H1 (cell line): ENCODE measurements around the gene CACNA1C. TPM values are rescaled to one million over a fixed set of nuclear protein-coding genes. Genes with fewer than 3 reads are reported as not detected.

Source experiments
- CTCF ChIA-PET: fragments of 300-600 bp; sonication (Branson Sonifier 250); formaldehyde crosslinking; loops from one replicate; lab custom pipeline; 2021; ENCODE audit not compliant: partially characterized antibody; lab: Charles Lee
- POLR2A ChIA-PET: fragments of 300-600 bp; sonication (Branson Sonifier 250); formaldehyde crosslinking; loops from one replicate; lab custom pipeline; 2021; ENCODE audit warnings: inconsistent platforms; ENCODE audit not compliant: partially characterized antibody; lab: Charles Lee
- DNase-seq, 2 experiments: peaks; one replicate each; pipeline versions ENCODE4 v3.0.0 to v3.0.0-alpha.2; 2010 to 2022; ENCODE audit warnings: low spot score in 2 of 2, low read depth in 1 of 2, mixed read lengths in 1 of 2
- FAIRE-seq: peaks from 2 replicates; lab custom pipeline; 2011; peaks lifted over from hg19 to GRCh38; lab: Jason Lieb, UNC
- H2AFZ ChIP-seq: 2 replicates; pipeline ENCODE4 v1.8.1; 2012; ENCODE audit warnings: low read length, inconsistent platforms
- H2AK5ac ChIP-seq: 2 replicates; pipeline ENCODE4 v1.6.1; 2013; ENCODE audit warnings: low read depth, low read length
- H2BK120ac ChIP-seq: replicated peaks from 2 replicates; pipeline ENCODE3; 2013; ENCODE audit warnings: low read depth, low read length, inconsistent platforms
- H2BK12ac ChIP-seq: 2 replicates; pipeline ENCODE4 v1.6.1; 2013; ENCODE audit warnings: low read depth, low read length
- H2BK15ac ChIP-seq: 2 replicates; pipeline ENCODE4 v1.6.1; 2013; ENCODE audit warnings: low read length
- H2BK20ac ChIP-seq: 2 replicates; pipeline ENCODE4 v1.6.1; 2013; ENCODE audit warnings: low read length
- H2BK5ac ChIP-seq: 2 replicates; pipeline ENCODE4 v1.6.1; 2013; ENCODE audit warnings: low read depth, low read length
- H3K14ac ChIP-seq: 2 replicates; pipeline ENCODE4 v1.6.1; 2013; ENCODE audit warnings: inconsistent platforms; ENCODE audit not compliant: insufficient read length
- H3K18ac ChIP-seq: 2 replicates; pipeline ENCODE4 v1.6.1; 2013; ENCODE audit warnings: low read length; ENCODE audit errors: extremely low read depth
- H3K23ac ChIP-seq: 2 replicates; pipeline ENCODE4 v1.6.1; 2013; ENCODE audit warnings: inconsistent platforms; ENCODE audit not compliant: insufficient read length
- H3K23me2 ChIP-seq: 2 replicates; pipeline ENCODE4 v1.6.1; 2013; ENCODE audit warnings: low read depth, low read length
- H3K27ac ChIP-seq: 2 replicates; pipeline ENCODE4 v1.6.1; 2011; ENCODE audit warnings: low read depth, low read length, inconsistent platforms
- H3K27me3 ChIP-seq, 4 experiments: replicated peaks in 1 of 4; 1 replicate in 1 of 4; 2 replicates in 3 of 4; pipeline versions ENCODE4 v1.6.1 to v1.8.1; 2011 to 2013; ENCODE audit warnings: low read length in 3 of 4, mild to moderate bottlenecking in 3 of 4, inconsistent platforms in 2 of 4, mixed read lengths in 2 of 4, moderate library complexity in 1 of 4; ENCODE audit not compliant: control insufficient read depth in 3 of 4, insufficient read depth in 3 of 4; ENCODE audit errors: extremely low read depth in 1 of 4
- H3K36me3 ChIP-seq, 4 experiments: 2 replicates each; pipeline versions ENCODE4 v1.6.1 to v1.8.1; 2011 to 2013; ENCODE audit warnings: mild to moderate bottlenecking in 4 of 4, low read length in 3 of 4, moderate library complexity in 2 of 4, control low read depth in 1 of 4, inconsistent platforms in 1 of 4; ENCODE audit not compliant: insufficient read depth in 4 of 4, control insufficient read depth in 2 of 4
- H3K4ac ChIP-seq: replicated peaks from 2 replicates; pipeline ENCODE3; 2013; ENCODE audit warnings: low read length, low read depth, mixed read lengths, inconsistent platforms; ENCODE audit not compliant: insufficient read length
- H3K4me1 ChIP-seq, 4 experiments: replicated peaks in 1 of 4; 1 replicate in 1 of 4; 2 replicates in 3 of 4; pipeline versions ENCODE4 v1.6.1 to v1.8.1; 2011 to 2013; ENCODE audit warnings: low read length in 3 of 4, inconsistent platforms in 2 of 4, mixed read lengths in 1 of 4; ENCODE audit not compliant: insufficient read depth in 4 of 4, control insufficient read depth in 3 of 4
- H3K4me2 ChIP-seq, 2 experiments: 2 replicates each; pipeline versions ENCODE4 v1.6.1 to v1.8.1; 2011 to 2013; ENCODE audit warnings: low read depth in 2 of 2, low read length in 2 of 2, control low read depth in 1 of 2, inconsistent platforms in 1 of 2, mild to moderate bottlenecking in 1 of 2; ENCODE audit not compliant: insufficient read depth in 1 of 2
- H3K4me3 ChIP-seq, 4 experiments: fragments of 200-600, 300-600 bp in 1 of 4; sonication (generic), shearing (Covaris generic), sonication (Bioruptor Twin) in 1 of 4; 2 replicates each; pipeline versions ENCODE4 v1.5.1 to v1.8.1; 2011 to 2016; ENCODE audit warnings: low read length in 4 of 4, low read depth in 3 of 4, control low read depth in 2 of 4, inconsistent platforms in 2 of 4, mild to moderate bottlenecking in 2 of 4, mixed read lengths in 1 of 4, moderate library complexity in 1 of 4; ENCODE audit not compliant: insufficient read depth in 2 of 4; ENCODE audit errors: extremely low read depth in 1 of 4
- H3K56ac ChIP-seq: replicated peaks from 2 replicates; pipeline ENCODE3; 2013; ENCODE audit warnings: low read depth, mild to moderate bottlenecking, mixed read lengths, low read length, inconsistent platforms; ENCODE audit not compliant: insufficient read length
- H3K79me1 ChIP-seq: 2 replicates; pipeline ENCODE4 v1.6.1; 2013; ENCODE audit warnings: low read depth, low read length, control low read depth
- H3K79me2 ChIP-seq, 2 experiments: 2 replicates each; pipeline versions ENCODE4 v1.6.1 to v1.8.1; 2012 to 2013; ENCODE audit warnings: low read length in 2 of 2, mild to moderate bottlenecking in 2 of 2, inconsistent platforms in 1 of 2; ENCODE audit not compliant: insufficient read depth in 2 of 2, control insufficient read depth in 1 of 2
- H3K9ac ChIP-seq, 4 experiments: replicated peaks in 1 of 4; 1 replicate in 1 of 4; 2 replicates in 3 of 4; pipeline versions ENCODE4 v1.6.1 to v1.8.1; 2011 to 2013; ENCODE audit warnings: low read depth in 3 of 4, low read length in 3 of 4, control low read depth in 2 of 4, mild to moderate bottlenecking in 2 of 4, moderate library complexity in 2 of 4, inconsistent platforms in 1 of 4; ENCODE audit errors: extremely low read depth in 1 of 4
- H3K9me3 ChIP-seq, 2 experiments: 2 replicates each; pipeline versions ENCODE4 v1.6.1 to v1.8.1; 2012 to 2013; ENCODE audit warnings: mild to moderate bottlenecking in 2 of 2, moderate library complexity in 2 of 2, control low read depth in 1 of 2, inconsistent platforms in 1 of 2, low read depth in 1 of 2, low read length in 1 of 2, mixed read lengths in 1 of 2; ENCODE audit not compliant: insufficient read depth in 2 of 2
- H4K20me1 ChIP-seq, 2 experiments: replicated peaks in 1 of 2; 2 replicates each; pipeline versions ENCODE3 to v1.8.1; 2011 to 2013; ENCODE audit warnings: inconsistent platforms in 2 of 2, low read length in 2 of 2, mild to moderate bottlenecking in 1 of 2; ENCODE audit not compliant: insufficient read depth in 2 of 2, control insufficient read depth in 1 of 2
- H4K5ac ChIP-seq: 2 replicates; pipeline ENCODE4 v1.6.1; 2013; ENCODE audit warnings: low read length, low read depth, mixed read lengths, inconsistent platforms; ENCODE audit not compliant: insufficient read length
- H4K8ac ChIP-seq: 2 replicates; pipeline ENCODE4 v1.8.0; 2013; ENCODE audit warnings: mild to moderate bottlenecking, moderate library complexity, low read length, inconsistent platforms; ENCODE audit not compliant: insufficient read depth; ENCODE audit errors: extremely low read depth
- H4K91ac ChIP-seq: replicated peaks from 2 replicates; pipeline ENCODE3; 2013; ENCODE audit warnings: low read length, mixed read lengths, inconsistent platforms; ENCODE audit not compliant: insufficient read length
- CBX5 ChIP-seq: fragments of 300-800, 300-1000 bp; sonication (generic); IDR thresholded peaks from 2 replicates; pipeline ENCODE4 v1.7.1; 2016; ENCODE audit warnings: antibody characterized with exemption, low read length, low read depth
- GABPA ChIP-seq: IDR thresholded peaks from 2 replicates; pipeline ENCODE4 v1.6.1; 2011; ENCODE audit warnings: mild to moderate bottlenecking, low read length, moderate library complexity, borderline replicate concordance; ENCODE audit not compliant: insufficient read depth
- MAX ChIP-seq: IDR thresholded peaks from 2 replicates; pipeline ENCODE4 v1.6.1; 2012; ENCODE audit warnings: inconsistent platforms
- SIRT6 ChIP-seq: IDR thresholded peaks from one replicate; pipeline ENCODE4 v1.7.1; 2012; ENCODE audit warnings: low read length, inconsistent platforms
- YY1 ChIP-seq: IDR thresholded peaks from 2 replicates; pipeline ENCODE4 v1.6.1; 2011; ENCODE audit warnings: low read depth, mild to moderate bottlenecking, low read length
- WGBS, 2 experiments: shearing (Covaris generic) in 1 of 2; methylation state at CpG; one replicate each; pipeline versions ENCODE4 v1.1.6 to v1.1.7; 2013 to 2015; ENCODE audit warnings: low lambda C conversion rate in 2 of 2, mixed read lengths in 2 of 2, inconsistent platforms in 1 of 2, low coverage in 1 of 2, missing lambda C conversion rate in 1 of 2; ENCODE audit not compliant: insufficient replicate concordance in 2 of 2, insufficient coverage in 1 of 2, insufficient read length in 1 of 2; ENCODE audit errors: extremely low coverage in 1 of 2, missing lambda C conversion rate in 1 of 2; 5-methylcytosine and 5-hydroxymethylcytosine counted together
- polyA plus RNA-seq, 7 experiments: library from polyadenylated mRNA; depleted of rRNA in 3 of 7; stranded (reverse) in 5 of 7; unstranded in 2 of 7; fragments of >200 nt in 5 of 7; fragments of 200-250 nt in 2 of 7; gene quantifications; 1 replicate in 5 of 7; 2 replicates in 1 of 7; 4 replicates in 1 of 7; pipeline versions ENCODE4 v1.2.1 to v1.2.3, GENCODE V29; 2011 to 2013; ENCODE audit warnings: missing spikeins in 2 of 7, mixed read lengths in 2 of 7
- total RNA-seq: library from RNA; stranded (reverse); fragmentation: NEBNext Ultra II Directional; extraction: Animal tissue kit (Norgen Biotek cat#: 25700); gene quantifications from 2 replicates; pipeline ENCODE4 v1.2.1, GENCODE V29; 2021

The CACNA1C gene
- total and polyA plus RNA-seq, 2 of the 8 experiments (the other 6 are each of a cell fraction or from before 2014, with no cell fraction given), result 1.3 TPM

DNA sequence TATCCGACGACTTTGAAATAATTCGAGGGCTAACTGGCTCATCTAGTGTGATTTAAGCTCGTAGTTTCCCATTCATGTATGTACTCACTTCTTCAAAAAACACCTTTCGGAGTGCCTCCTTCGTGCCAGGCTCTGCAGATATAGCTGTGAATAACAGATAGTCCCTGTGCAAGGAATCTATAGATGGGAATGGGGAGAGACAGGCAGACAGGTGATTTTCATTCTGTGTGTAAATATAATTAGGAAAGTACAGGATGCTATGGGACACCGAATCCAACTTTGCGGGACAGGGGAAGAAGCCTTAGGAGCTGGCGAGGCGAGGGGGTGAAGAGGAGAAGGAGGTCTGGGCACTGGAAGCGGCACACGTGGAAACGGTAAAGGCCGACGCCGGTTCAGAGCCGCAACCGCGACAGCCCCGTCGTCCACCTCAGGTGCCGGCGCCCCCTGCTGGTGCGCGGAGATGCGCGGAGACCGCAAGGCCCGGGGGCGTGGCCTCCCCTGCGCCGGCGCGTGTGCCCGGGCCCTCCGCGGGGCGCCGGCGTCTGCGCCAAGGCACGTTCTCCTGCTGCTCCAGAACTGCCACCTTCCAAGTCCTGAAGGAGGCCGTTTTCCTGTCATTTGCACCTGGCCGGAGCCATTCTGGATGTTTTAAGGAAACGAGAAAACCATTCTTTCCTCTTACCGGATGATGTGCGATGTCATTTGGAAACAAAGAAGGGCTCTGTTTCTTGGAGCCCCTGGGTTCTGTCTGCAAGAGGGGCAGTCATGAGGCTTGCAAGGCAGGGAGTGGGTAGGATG, 18.0 kb upstream of the CACNA1C start:
- Histone ChIP-seq H3K56ac (no peak overlapping the region), H3K4me3 (peak overlapping the region in 3 of 4 experiments; percentile 15 to 50 (median 27); a peak in 5 of 8 replicates), H3K23ac (no peak overlapping the region), H2BK12ac (no peak overlapping the region), H3K36me3 (no peaks in the 10 kb centered on the region), H2BK5ac (no peak overlapping the region), H3K4ac (no peak overlapping the region), H4K20me1 (no peaks in the 10 kb centered on the region), H3K23me2 (no peaks in the 10 kb centered on the region), H4K5ac (no peak overlapping the region), H2BK120ac (no peak overlapping the region), H3K27ac (no peak overlapping the region), H3K4me2 (peak overlapping the region; percentile 26 to 64), H3K27me3 (peaks cover 0 to 23% (median 16%) of the 10 kb centered on the region in 4 experiments; a peak in 6 of 7 replicates), H3K9ac (no peak overlapping the region), H3K18ac (peak overlapping the region; percentile 29; the same call in 1 of the 2 replicates), H3K9me3 (no peaks in the 10 kb centered on the region), H4K91ac (no peak overlapping the region), H3K4me1 (peaks cover 0 to 3% (median 1%) of the 10 kb centered on the region in 4 experiments; a peak in 2 of 7 replicates), H2AFZ (peak overlapping the region; percentile 78), H2AK5ac (no peak overlapping the region), H2BK15ac (peak overlapping the region; percentile 84; the same call in 1 of the 2 replicates), H3K79me1 (no peaks in the 10 kb centered on the region), H3K79me2 (no peaks in the 10 kb centered on the region), H4K8ac (no peak overlapping the region), H3K14ac (no peak overlapping the region), H2BK20ac (no peak overlapping the region)
- POLR2A ChIA-PET, result no interaction called here
- FAIRE-seq, result no peak
- peak; percentile 67 to 95 for DNase-seq
- WGBS, 2 experiments, result 17% methylated on average over 47 of the region's 47 CpGs; no CpG with 5 or more reads in 1 of the 2 experiments
- CTCF ChIA-PET, result interaction anchor here (0.6 to 4.3 kb wide), 14 partner anchors 9 to 930 kb away, joined by 3 to 33 read pairs (median 4); no protein-coding TSS in a partner anchor
- TF ChIP-seq YY1 (peak; percentile 18; the same call in 1 of the 2 replicates), SIRT6 (no peak), CBX5 (no peak), MAX (peak; percentile 95), GABPA (0 out of 2 replicates have a peak, but pooled peaks have one; percentile 45)
